Measurements from ENCODE around the gene SPACA9.

Gene SPACA9

GRCh38 chr9:132919614-132920268 lies 41.0 kb downstream of the SPACA9 start:
- TF ChIP-seq SIN3A (IDR thresholded peaks at IDR 0.05; ENCODE audit: borderline replicate concordance, insufficient read depth, low read length) = no peak
- no peak for TF ChIP-seq REST (IDR thresholded peaks at IDR 0.05; ENCODE audit: insufficient read depth in 1 of 2, low read depth in 2 of 2, low read length in 2 of 2)
- no peak for TF ChIP-seq POLR2AphosphoS5 (IDR thresholded peaks at IDR 0.05; ENCODE audit: low read depth, low read length)

GRCh38 chr9:132923346-132923902 lies 44.7 kb downstream of the SPACA9 start:
- no peak for TF ChIP-seq TAF1 (IDR thresholded peaks at IDR 0.05; ENCODE audit: borderline replicate concordance, insufficient read depth, low read length)
- no peak for TF ChIP-seq FOXP2 (optimal IDR thresholded peaks at IDR 0.05; ENCODE audit: borderline replicate concordance, extremely low read depth, extremely low read length, insufficient read depth)
- TF ChIP-seq POLR2AphosphoS5 (IDR thresholded peaks at IDR 0.05; ENCODE audit: low read depth, low read length) = no peak
- no peak for TF ChIP-seq REST (IDR thresholded peaks at IDR 0.05; ENCODE audit: insufficient read depth in 1 of 2, low read depth in 2 of 2, low read length in 2 of 2)
- no peak for TF ChIP-seq SIN3A (IDR thresholded peaks at IDR 0.05; ENCODE audit: borderline replicate concordance, insufficient read depth, low read length)

- TF ChIP-seq TAF1 (IDR thresholded peaks at IDR 0.05; ENCODE audit: borderline replicate concordance, insufficient read depth, low read length) (no peak), REST (IDR thresholded peaks at IDR 0.05; ENCODE audit: insufficient read depth in 1 of 2, low read depth in 2 of 2, low read length in 2 of 2) (no peak)
Measured at GRCh38 chr9:132927704-132928103, 49.0 kb downstream of the SPACA9 start.

- TF ChIP-seq FOXP2 (optimal IDR thresholded peaks at IDR 0.05; ENCODE audit: borderline replicate concordance, extremely low read depth, extremely low read length, insufficient read depth) = no peak
- TF ChIP-seq REST (IDR thresholded peaks at IDR 0.05; ENCODE audit: insufficient read depth in 1 of 2, low read depth in 2 of 2, low read length in 2 of 2) = no peak
- no peak for TF ChIP-seq POLR2AphosphoS5 (IDR thresholded peaks at IDR 0.05; ENCODE audit: low read depth, low read length)
- no peak for TF ChIP-seq TAF1 (IDR thresholded peaks at IDR 0.05; ENCODE audit: borderline replicate concordance, insufficient read depth, low read length)
- TF ChIP-seq SIN3A (IDR thresholded peaks at IDR 0.05; ENCODE audit: borderline replicate concordance, insufficient read depth, low read length) = no peak
Measured at GRCh38 chr9:132931178-132931735, 52.6 kb downstream of the SPACA9 start.

- TF ChIP-seq SIN3A (IDR thresholded peaks at IDR 0.05; ENCODE audit: borderline replicate concordance, insufficient read depth, low read length) (no peak), REST (IDR thresholded peaks at IDR 0.05; ENCODE audit: insufficient read depth in 1 of 2, low read depth in 2 of 2, low read length in 2 of 2) (no peak), TAF1 (IDR thresholded peaks at IDR 0.05; ENCODE audit: borderline replicate concordance, insufficient read depth, low read length) (no peak), FOXP2 (optimal IDR thresholded peaks at IDR 0.05; ENCODE audit: borderline replicate concordance, extremely low read depth, extremely low read length, insufficient read depth) (no peak), POLR2AphosphoS5 (IDR thresholded peaks at IDR 0.05; ENCODE audit: low read depth, low read length) (no peak)
Measured at GRCh38 chr9:132935026-132935425, 56.3 kb downstream of the SPACA9 start.
